ENCODE measurements around the gene TMEFF2. TPM values are rescaled to one million over a fixed set of nuclear protein-coding genes. Genes with fewer than 3 reads are reported as not detected.

The TMEFF2 gene, protein sequence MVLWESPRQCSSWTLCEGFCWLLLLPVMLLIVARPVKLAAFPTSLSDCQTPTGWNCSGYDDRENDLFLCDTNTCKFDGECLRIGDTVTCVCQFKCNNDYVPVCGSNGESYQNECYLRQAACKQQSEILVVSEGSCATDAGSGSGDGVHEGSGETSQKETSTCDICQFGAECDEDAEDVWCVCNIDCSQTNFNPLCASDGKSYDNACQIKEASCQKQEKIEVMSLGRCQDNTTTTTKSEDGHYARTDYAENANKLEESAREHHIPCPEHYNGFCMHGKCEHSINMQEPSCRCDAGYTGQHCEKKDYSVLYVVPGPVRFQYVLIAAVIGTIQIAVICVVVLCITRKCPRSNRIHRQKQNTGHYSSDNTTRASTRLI
- total RNA-seq = 0.10 TPM
- long read RNA-seq, partial matches to known transcripts = 0 of 2 reads
- long read RNA-seq, other reads (novel, unspliced or antisense) = 2 of 2 reads

DNA sequence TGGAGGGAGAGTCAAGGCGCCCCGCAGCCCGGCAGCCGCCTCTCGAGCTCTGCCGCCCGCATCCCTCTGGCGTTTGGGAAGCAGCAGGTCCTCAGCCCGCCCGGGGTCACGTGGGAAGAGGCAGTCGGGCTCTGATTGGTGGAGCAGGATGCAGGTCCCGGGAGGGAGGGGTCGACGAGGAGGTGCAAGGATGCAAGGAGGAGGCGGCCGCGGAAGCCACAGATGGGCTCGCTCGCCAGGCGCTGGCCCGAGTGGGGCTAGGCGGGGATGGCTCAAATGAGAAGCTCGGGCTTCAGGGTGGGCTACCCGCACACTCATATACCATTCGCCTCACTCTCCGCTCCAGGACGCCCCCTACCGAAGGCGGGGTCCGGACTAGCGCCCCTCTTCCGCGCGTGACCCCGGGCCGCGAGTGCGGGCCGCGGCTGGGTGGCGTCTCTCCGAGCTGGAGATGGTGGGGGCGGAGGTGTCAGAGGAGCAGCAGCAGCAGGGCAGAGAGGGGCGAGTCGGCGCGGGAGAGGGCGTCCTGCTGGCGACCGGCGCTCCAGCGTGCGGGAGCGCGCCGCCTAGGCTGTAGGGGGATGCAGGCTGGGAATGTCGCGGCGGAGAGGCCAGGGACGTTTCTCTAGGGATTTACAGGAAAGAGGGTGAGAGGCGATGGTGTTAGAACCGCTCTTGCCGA, at the start of gene TMEFF2:
TMEFF2 (minus strand) TSS at position 68 of the 682 bp plus-strand sequence. CDS start 409 bp downstream, outside the sequence.
- intact Hi-C loops (cut with micrococcal nuclease) = no loop called here
- DNase-seq (peak; percentile 77), ATAC-seq (peak; percentile 92)

DNA sequence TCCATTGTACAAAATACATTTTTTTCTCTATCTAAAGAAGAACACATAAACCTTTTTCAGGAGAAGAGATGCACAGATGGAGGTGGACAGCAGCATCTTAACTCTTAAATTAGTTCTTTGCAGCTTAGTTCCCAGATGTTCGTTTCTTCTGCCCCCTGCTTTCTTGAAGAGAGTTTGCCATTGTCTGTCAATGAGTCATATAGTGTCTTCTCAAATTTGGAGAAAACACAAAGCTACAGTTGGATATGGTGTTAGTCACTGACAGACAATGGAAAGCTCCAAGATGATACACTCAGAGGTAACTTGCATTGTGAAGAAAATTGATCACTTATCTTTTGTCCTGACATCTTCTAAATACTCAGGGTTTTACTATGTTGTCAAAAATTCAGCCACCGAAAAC, 48.8 kb upstream of the TMEFF2 start:
- ATAC-seq (no peak), DNase-seq (no peak)
- intact Hi-C loops (cut with micrococcal nuclease) = no loop called here

DNA sequence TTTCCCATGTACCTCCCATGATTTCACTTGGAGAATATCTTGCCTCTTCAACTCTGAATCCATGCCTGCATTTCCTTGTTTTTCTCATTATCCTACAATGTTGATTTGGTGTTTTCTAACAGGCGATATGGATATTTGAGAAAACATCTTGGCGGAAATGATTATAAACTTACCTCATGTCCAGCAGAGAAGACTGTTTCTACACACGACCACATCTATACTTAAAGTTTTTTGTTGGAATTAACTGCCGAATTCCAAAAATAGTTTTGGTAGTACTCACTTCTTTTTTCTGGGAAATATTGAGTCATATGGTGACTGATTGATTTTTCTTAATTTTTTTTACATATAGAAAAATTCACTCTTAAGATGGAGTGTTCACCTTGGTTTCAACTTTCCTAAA, 41.4 kb upstream of the TMEFF2 start:
- intact Hi-C loops (cut with micrococcal nuclease) = no loop called here
- DNase-seq (no peak), ATAC-seq (no peak)

DNA sequence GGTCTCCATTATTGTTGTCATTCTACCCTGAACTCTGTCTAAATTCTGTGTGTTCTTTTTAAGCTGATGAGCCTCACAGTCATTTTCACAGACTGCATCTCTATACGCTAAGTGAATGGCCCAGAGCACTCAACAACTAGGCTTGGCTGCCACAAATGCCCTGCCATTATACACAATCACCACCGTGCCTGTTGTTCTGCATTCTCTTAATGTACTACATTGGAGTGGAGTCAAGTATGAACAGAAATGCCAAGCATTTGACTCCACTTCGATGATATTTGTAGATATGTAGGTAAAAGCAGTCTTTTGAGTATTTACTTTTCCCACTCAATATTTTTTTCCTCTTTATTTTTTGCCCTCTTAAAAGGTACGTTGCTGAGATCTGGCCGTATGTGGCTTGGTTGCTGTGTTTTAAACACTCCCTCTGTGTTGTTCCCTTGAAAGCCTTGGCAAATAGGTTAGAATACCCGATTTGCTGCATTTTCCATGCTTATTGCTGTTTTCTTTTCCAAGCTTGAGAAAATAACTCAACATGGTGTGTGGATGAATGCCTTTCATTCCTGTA, 36.2 kb upstream of the TMEFF2 start:
- intact Hi-C loops (cut with micrococcal nuclease) = no loop called here
- DNase-seq = no peak
- ATAC-seq = no peak

DNA sequence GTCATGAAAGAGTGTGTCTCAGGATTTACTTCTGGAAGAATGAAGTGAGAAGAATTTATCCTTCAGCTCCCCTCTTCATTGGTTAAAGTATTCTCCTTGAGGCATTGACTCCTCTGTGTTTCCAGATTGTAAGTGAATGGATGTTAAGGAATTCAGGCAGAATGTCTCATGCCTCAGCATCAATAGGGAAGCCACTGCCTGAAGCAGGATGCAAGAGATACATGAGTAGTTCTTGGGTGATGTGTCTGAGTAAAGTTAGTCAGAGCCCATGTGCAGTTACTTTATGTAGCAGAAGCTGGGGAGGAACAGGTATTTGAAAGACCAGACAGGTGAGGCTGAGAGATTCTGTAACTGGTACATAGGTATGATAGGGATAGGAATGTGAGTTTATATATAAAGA, 34.0 kb upstream of the TMEFF2 start:
- no peak for DNase-seq
- intact Hi-C loops (cut with micrococcal nuclease) = no loop called here
- ATAC-seq = no peak

DNA sequence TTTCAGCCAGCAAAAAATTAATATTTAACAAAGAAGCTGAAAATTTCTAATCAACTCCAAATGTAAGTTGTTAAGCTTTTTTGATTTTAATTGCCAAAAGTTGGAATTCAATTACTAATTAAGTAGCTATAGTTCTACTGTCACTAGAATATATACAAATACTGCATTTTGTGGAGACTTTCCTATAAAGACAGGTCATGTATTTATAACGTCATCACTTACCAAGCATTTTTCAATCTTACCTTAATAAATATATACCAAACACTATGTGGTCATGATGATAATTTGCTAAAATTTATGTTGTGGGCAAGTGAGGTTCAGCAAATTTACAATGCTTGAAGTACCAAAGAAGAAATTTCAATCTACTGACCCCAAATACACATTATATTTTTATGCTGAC, 24.2 kb upstream of the TMEFF2 start:
- intact Hi-C loops (cut with micrococcal nuclease) = no loop called here
- no peak for DNase-seq

DNA sequence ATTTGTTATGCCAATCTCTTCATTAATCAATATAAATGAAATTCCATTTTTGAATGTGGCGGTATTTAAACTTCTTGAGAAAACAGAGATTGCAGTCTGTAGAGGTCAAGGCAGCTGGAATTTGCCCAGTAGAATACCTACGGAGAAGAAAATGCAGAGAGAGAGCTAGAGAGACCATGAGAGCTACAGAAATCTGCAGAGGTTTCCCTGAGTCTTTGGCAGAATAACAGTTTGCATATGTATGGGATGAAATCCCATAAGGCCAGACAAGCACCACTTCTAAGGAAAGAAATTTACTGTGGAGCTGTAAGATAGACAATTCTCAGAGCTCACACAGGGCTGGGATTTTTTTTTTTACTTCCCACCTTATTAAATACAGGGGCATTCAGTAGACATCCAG, 23.6 kb upstream of the TMEFF2 start:
- intact Hi-C loops (cut with micrococcal nuclease) = no loop called here
- DNase-seq (no peak), ATAC-seq (no peak)

More for the DNA sequence above, 24.2 kb upstream of the TMEFF2 start:
- ATAC-seq = no peak

DNA sequence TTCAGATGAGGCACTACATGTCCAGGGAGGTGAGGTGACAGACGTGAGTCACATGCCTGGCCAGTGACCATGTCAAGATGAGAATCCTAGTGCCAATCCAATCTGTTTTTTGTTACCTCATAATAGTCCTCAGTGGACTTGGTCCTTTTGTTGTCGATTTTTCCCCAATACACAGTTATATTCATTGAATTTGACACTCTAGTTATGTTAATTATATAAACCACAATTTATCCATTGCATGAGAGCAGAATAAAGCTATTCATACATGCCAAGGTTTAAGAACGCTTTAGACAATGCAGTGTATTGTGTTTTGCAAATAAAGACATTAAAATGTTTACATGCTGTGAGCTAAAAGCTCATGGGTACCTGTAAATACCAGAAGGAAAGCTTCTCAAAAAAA, 21.6 kb upstream of the TMEFF2 start:
- no peak for ATAC-seq
- no peak for DNase-seq
- intact Hi-C loops (cut with micrococcal nuclease) = no loop called here

DNA sequence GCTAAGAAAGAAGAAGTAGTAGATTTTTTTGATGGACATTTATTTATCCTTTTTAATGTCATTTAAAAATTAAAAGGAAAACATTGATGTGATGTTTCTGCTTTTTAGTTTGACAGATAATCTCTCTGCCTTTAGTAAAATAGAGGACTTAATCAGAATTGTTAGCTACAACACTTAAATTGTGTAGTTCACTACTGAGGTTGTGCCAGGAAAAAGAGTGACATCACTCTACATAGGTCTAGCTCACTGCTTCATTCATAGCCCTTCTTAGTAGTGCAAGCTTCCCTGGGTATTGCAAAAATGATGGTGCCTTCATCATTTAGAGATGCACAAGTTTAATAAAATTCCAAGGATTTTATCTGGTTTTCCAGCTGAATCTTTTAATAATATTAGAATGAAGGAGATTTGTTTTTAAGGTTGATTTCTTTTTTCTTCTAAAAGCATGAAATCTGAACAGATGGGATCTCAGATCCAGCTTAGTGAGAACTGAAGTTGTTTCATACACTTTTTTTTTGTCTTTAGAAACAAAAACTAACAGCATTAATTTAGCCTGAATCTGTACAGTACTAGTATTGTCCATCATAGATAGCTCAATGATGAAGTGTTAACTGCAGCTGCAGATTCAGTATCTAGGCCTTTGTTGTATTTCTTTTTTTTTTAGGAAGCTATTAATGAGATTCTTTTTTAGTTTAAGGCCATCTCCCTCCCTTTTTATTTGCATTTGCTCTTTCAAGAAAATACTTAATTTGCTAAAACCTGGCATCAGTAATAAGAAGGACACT, 20.6 kb upstream of the TMEFF2 start:
- DNase-seq (no peak), ATAC-seq (no peak)
- intact Hi-C loops (cut with micrococcal nuclease) = no loop called here

DNA sequence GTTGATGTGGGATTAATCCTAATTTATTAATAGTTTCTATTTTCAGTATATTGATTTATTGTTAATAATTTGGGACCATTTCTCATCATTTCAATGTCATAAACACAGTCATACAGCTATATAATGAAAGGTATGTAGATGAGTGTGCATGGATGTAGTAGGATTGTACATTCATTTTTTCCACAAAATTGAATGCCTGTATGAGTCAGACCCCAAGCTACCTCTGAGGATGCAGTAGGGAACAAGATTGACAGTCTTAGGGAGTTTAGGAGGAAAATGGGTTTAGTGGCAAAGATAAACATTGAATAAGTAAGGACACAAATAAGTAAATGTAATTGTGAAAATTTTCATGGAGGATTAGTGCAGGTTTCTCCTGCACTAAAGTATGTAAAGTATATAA, 14.1 kb upstream of the TMEFF2 start:
- no peak for DNase-seq
- no peak for ATAC-seq
- intact Hi-C loops (cut with micrococcal nuclease) = no loop called here

DNA sequence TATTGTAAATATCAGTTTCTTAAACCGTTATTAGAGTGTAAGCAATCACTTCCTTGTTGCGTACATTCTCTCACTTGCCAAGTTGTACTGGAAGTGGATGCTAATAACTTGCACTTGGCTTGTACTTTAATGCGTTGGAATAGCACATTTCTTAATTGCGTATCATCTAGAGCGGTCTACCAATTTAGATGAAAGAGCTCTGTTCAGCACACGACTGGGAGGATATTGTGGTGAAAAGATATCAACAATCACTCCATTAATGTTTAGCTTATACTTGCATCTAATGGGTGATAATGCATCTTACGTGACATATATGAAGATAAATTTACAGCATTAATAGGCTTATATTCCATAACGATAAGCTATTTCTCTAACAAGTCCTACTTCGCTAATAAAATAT, 11.7 kb upstream of the TMEFF2 start:
- no peak for DNase-seq
- intact Hi-C loops (cut with micrococcal nuclease) = no loop called here
- ATAC-seq = no peak

DNA sequence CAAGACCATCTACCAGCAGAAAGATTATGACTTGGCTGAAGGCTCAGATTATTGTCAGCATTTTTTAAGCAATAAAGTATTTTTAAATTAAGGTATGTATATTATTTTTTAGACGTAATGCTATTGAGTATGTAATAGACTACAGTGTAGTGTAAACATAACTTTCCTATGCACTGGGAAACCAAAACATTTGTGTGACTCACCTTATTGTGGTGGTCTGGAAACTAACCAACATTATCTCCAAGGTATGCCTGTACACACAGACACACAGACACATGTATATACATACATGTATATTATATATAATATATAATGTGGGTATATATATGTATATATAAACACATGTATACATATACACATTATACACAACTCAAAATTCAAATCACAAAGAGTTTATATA, 9.1 kb upstream of the TMEFF2 start:
- DNase-seq (no peak), ATAC-seq (no peak)
- intact Hi-C loops (cut with micrococcal nuclease) = no loop called here

DNA sequence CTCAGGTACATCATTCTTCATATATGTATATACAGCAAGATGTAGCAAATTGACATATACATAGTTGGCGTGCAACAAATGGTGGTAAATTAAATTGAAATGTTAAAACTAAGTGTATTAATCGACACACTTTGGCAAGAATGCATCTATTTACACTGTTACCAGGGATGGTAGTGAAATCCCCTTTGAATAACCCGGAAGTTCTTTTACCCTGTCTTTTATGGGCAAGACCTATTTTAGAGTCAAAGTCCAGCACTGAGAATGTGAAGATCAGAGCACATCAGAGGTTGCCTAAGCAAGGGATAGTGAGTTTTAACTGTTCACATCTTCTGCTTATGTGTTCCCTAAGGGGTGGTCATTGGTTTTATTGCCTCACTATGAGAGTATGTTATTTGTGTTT, 7.6 kb upstream of the TMEFF2 start:
- DNase-seq = no peak
- intact Hi-C loops (cut with micrococcal nuclease) = no loop called here
- ATAC-seq = no peak

DNA sequence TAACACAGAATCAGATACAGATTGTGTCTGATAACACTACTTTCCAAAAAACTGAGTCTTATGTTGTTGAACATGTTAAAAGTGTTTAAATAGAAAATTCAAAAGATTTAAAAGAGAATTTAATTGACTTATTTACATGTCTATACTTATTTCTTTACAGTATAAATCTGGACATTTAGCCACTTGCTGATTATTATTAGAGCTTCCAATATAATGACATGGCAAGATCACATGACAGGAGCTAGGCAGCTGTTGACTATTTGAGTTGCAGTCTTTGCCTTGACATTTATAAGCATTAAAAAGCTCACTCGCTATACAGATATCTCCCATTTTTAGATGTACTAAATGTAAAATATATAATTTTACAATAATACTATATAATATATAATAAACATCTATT, 6.4 kb upstream of the TMEFF2 start:
- intact Hi-C loops (cut with micrococcal nuclease) = no loop called here
- no peak for ATAC-seq
- DNase-seq = no peak

DNA sequence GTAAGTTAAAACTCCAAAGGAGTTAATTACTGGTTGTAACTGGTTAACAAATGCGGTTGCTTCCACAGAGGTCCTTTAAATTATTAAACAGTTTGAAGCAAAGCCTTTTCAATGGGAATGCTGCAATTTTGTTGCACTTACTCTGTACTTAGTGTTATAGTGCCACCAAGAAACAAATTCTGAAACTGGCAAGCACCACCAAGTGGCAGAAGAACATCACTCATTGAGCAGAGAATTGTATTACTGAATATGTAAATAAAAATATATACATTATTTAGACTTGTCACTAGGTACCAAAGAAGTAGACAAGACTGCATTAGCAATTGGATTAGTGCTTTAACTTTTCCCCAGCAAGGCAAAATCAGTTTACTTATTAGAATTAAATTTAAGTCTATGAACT, 2.6 kb upstream of the TMEFF2 start:
- DNase-seq (no peak), ATAC-seq (no peak)
- intact Hi-C loops (cut with micrococcal nuclease) = no loop called here

DNA sequence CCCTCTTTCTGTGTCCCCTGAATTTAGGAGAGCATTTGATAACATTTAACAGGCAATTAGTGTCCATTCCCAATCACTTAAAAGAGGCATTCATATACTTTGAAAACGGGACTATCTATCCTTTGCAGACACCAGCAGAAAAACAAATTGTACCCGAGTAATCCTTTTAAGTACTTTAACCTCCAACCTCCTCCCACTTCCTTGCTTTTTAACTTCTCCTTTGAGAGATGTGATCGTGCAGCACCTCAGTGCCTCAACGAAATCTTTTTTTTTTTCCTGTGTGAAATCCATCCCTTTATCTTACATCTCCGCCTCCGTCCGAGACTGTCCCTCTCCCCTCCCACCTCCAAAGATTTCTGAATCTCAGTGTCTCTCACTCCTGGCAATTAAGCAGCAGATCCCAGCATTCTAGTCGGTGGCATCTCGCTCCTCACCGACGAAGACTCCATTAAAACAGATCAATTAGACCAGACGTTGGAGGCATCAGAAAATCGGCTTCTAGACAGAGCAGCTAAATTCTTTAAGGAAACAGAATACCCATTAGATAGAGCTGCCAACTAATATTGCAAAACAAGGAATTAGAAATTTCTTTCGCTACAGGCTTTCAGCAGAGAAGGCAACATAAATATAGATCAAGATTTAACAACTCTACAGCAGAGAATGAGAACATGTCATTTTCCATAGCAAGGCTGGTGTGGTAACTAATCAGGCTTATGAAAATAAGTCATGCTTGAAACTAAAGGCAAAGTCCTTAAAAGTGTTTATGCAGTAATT, 1.9 kb upstream of the TMEFF2 start:
- intact Hi-C loops (cut with micrococcal nuclease) = no loop called here
- no peak for ATAC-seq
- no peak for DNase-seq

DNA sequence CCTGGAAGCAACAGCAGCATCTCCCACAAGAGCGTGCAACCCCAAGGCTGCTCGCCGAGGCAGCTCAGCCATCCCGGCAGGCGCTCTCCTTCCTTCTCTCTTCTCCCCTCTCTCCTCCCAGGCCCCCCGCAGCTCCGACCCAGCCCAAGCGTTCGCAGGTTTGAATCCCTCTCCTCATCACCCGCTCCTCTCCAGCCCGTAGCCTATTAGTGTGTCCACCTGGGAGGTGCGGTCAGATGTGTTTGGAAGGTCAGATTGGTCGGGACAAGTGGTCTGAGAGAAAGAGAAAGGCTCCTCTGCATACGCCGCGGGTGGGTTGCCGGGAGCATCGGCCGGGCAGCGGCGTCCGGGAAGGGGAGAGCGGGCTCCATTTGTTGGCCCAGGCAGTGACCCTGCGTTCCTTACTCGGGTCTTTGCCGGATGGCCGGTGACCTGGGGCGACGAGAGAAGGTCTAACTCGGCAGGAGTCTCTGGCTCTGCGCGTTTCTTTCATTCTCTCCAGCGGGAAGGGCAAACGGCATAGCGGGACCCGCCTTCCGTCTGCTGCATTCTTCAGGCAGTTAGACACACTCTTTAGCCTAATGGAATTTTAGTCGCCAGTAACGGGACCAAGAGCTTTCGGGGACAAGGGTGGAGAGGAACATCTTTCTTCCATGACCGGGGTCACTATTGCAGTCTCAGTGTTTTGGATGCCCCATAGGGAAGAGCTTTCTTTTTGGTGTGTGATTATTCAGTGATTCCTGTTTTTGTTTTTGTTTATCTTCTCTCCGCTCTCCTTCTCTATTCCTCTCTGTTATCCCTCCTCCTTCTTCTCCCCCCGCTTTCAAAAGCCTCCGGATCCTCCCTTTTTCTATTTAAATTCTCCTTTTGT, 1.1 kb upstream of the TMEFF2 start:
- DNase-seq (peak; percentile 22), ATAC-seq (peak; percentile 54)
- intact Hi-C loops (cut with micrococcal nuclease) = no loop called here

DNA sequence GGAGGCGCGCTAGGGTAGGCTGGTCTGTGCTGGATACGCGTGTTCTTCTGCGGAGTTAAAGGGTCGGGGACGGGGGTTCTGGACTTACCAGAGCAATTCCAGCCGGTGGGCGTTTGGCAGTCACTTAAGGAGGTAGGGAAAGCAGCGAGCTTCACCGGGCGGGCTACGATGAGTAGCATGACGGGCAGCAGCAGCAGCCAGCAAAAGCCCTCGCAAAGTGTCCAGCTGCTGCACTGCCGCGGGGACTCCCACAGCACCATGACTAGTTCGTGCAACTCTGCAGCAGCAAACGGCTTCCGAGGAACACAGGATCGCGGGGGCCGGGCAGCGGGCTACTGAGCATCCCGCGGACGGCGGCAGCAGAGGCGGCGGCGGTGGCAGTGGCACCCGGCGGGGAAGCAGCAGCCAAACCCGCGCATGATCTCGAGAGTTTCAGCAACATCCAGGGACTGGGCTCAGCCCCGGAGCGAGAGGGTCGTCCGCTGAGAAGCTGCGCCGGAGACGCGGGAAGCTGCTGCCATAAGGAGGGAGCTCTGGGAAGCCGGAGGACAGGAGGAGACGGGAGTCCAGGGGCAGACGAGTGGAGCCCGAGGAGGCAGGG, 368 bp downstream of the TMEFF2 start:
- intact Hi-C loops (cut with micrococcal nuclease) = no loop called here
- DNase-seq (peak; percentile 33), ATAC-seq (peak; percentile 63)

Data from left ventricle myocardium superior (tissue), 1 donor.